Endothelial cell of umbilical vein (primary cell): Measurements from ENCODE around the gene RNFT2.

ENCODE experiments used
- CTCF ChIP-seq, 2 donors: IDR thresholded peaks; 1 replicate in 1 of 2; 2 replicates in 1 of 2; pipeline ENCODE4 v1.5.1; 2011; ENCODE audit warnings: low read length in 2 of 2, mild to moderate bottlenecking in 2 of 2, moderate library complexity in 2 of 2, control low read depth in 1 of 2, inconsistent platforms in 1 of 2, low read depth in 1 of 2; ENCODE audit not compliant: insufficient read depth in 1 of 2; ENCODE audit errors: extremely low read depth in 1 of 2
- EZH2 ChIP-seq: IDR thresholded peaks from 2 replicates; pipeline ENCODE4 v1.6.1; 2012; ENCODE audit warnings: borderline replicate concordance, low read depth, mild to moderate bottlenecking, moderate library complexity, low read length, inconsistent platforms; ENCODE audit not compliant: severe bottlenecking

- TF ChIP-seq CTCF (IDR thresholded peaks at IDR 0.05; ENCODE audit: extremely low read depth in 1 of 2, insufficient read depth in 1 of 2, low read depth in 1 of 2, low read length in 2 of 2) (no peak), EZH2 (no peak)
Measured at GRCh38 chr12:116839287-116839830, 101.2 kb downstream of the RNFT2 start.
